ENCODE measurements around the gene CNPY1. TPM values are rescaled to one million over a fixed set of nuclear protein-coding genes. Genes with fewer than 3 reads are reported as not detected.

CNPY1 gene
- polyA plus RNA-seq, 1 donor from 2014 or later = 0.36 TPM

GRCh38 chr7:155490697-155491628, 55.4 kb downstream of the CNPY1 start:
- Histone ChIP-seq H3K9me2 (ENCODE audit: insufficient read depth, low read length) (no peaks in the 10 kb centered on the region), H3K27ac (ENCODE audit: low read length) (no peak overlapping the region), H3F3A (ENCODE audit: insufficient read depth, low read length, poor library complexity, severe bottlenecking) (no peaks in the 10 kb centered on the region), H3K9ac (ENCODE audit: low read length) (no peak overlapping the region), H3K9me3 (ENCODE audit: low read length) (no peaks in the 10 kb centered on the region), H2AFZ (ENCODE audit: low read depth, low read length) (no peak overlapping the region), H4K20me1 (ENCODE audit: insufficient read depth) (no peaks in the 10 kb centered on the region), H3K4me3 (ENCODE audit: low read length) (no peak overlapping the region), H3K36me3 (ENCODE audit: insufficient read depth, low read length) (no peaks in the 10 kb centered on the region), H3K4me2 (ENCODE audit: low read length) (no peak overlapping the region), H3K79me2 (replicated peaks; ENCODE audit: insufficient read depth, low read length) (no peaks in the 10 kb centered on the region), H3K27me3 (ENCODE audit: insufficient read depth, low read depth, low read length) (peaks cover 10% of the 10 kb centered on the region)
- TF ChIP-seq REST (IDR thresholded peaks at IDR 0.05; ENCODE audit: borderline replicate concordance) = no peak
- no peak for TF ChIP-seq POLR2AphosphoS5 (IDR thresholded peaks at IDR 0.05)
- no peak for TF ChIP-seq RAD21 (conservative IDR thresholded peaks at IDR 0.05)
- TF ChIP-seq SMC3 (conservative IDR thresholded peaks at IDR 0.05; ENCODE audit: poor library complexity) = no peak
- no peak for TF ChIP-seq EP300 (conservative IDR thresholded peaks at IDR 0.05; ENCODE audit: poor library complexity, severe bottlenecking)
- TF ChIP-seq CTCF (IDR thresholded peaks at IDR 0.05; ENCODE audit: poor library complexity, severe bottlenecking) = no peak
- TF ChIP-seq TAF1 (IDR thresholded peaks at IDR 0.05; ENCODE audit: low read depth) = no peak
- TF ChIP-seq EZH2 (IDR thresholded peaks at IDR 0.05; ENCODE audit: borderline replicate concordance, insufficient read depth, low read length, poor library complexity, severe bottlenecking) = no peak
- no peak for TF ChIP-seq MXI1 (conservative IDR thresholded peaks at IDR 0.05; ENCODE audit: poor library complexity, severe bottlenecking)

- no peak for TF ChIP-seq MXI1 (conservative IDR thresholded peaks at IDR 0.05; ENCODE audit: poor library complexity, severe bottlenecking)
- TF ChIP-seq RAD21 (conservative IDR thresholded peaks at IDR 0.05) = no peak
- no peak for TF ChIP-seq POLR2AphosphoS5 (IDR thresholded peaks at IDR 0.05)
- no peak for TF ChIP-seq REST (IDR thresholded peaks at IDR 0.05; ENCODE audit: borderline replicate concordance)
- no peak for TF ChIP-seq EP300 (conservative IDR thresholded peaks at IDR 0.05; ENCODE audit: poor library complexity, severe bottlenecking)
- TF ChIP-seq SMC3 (conservative IDR thresholded peaks at IDR 0.05; ENCODE audit: poor library complexity) = no peak
- no peak for TF ChIP-seq TAF1 (IDR thresholded peaks at IDR 0.05; ENCODE audit: low read depth)
- TF ChIP-seq CTCF (IDR thresholded peaks at IDR 0.05; ENCODE audit: poor library complexity, severe bottlenecking) = no peak
- TF ChIP-seq EZH2 (IDR thresholded peaks at IDR 0.05; ENCODE audit: borderline replicate concordance, insufficient read depth, low read length, poor library complexity, severe bottlenecking) = no peak
- no peak overlapping the region for H3K27ac ChIP-seq (ENCODE audit: low read length)
- H3K9ac ChIP-seq (ENCODE audit: low read length) = no peak overlapping the region
- H3K36me3 ChIP-seq (ENCODE audit: insufficient read depth, low read length) = no peaks in the 10 kb centered on the region
- H4K20me1 ChIP-seq (ENCODE audit: insufficient read depth) = no peaks in the 10 kb centered on the region
- H3K4me3 ChIP-seq (ENCODE audit: low read length) = no peak overlapping the region
- H3F3A ChIP-seq (ENCODE audit: insufficient read depth, low read length, poor library complexity, severe bottlenecking) = no peaks in the 10 kb centered on the region
- H3K4me2 ChIP-seq (ENCODE audit: low read length) = no peak overlapping the region
- H2AFZ ChIP-seq (ENCODE audit: low read depth, low read length) = no peak overlapping the region
- H3K9me2 ChIP-seq (ENCODE audit: insufficient read depth, low read length) = no peaks in the 10 kb centered on the region
- no peaks in the 10 kb centered on the region for H3K9me3 ChIP-seq (ENCODE audit: low read length)
- H3K79me2 ChIP-seq (replicated peaks; ENCODE audit: insufficient read depth, low read length) = no peaks in the 10 kb centered on the region
- peaks cover 10% of the 10 kb centered on the region for H3K27me3 ChIP-seq (ENCODE audit: insufficient read depth, low read depth, low read length)
Measured at GRCh38 chr7:155489862-155490696, 56.3 kb downstream of the CNPY1 start.
